IPS-18a (cell line): ENCODE measurements around the gene ZNF716.
"Not testable (repeated sequence)": the region's sequence is repeated elsewhere in the genome, so short reads cannot be mapped to it uniquely, and the experiment has no call there.

Experiments
- H3K27ac ChIP-seq: one replicate; pipeline ENCODE4 v1.5.1; 2013; ENCODE audit warnings: low read length
- H3K27me3 ChIP-seq: one replicate; pipeline ENCODE4 v1.6.1; 2013; ENCODE audit warnings: mild to moderate bottlenecking, low read length; ENCODE audit not compliant: control insufficient read depth, insufficient read depth
- H3K36me3 ChIP-seq: one replicate; pipeline ENCODE4 v1.6.1; 2013; ENCODE audit warnings: low read depth, low read length; ENCODE audit not compliant: control insufficient read depth
- H3K4me1 ChIP-seq: one replicate; pipeline ENCODE4 v1.6.1; 2013; ENCODE audit warnings: low read depth, low read length; ENCODE audit not compliant: control insufficient read depth
- H3K4me3 ChIP-seq: one replicate; pipeline ENCODE4 v1.5.1; 2013; ENCODE audit warnings: low read length
- H3K9ac ChIP-seq: one replicate; pipeline ENCODE4 v1.6.1; 2013; ENCODE audit warnings: mild to moderate bottlenecking, low read length, moderate library complexity
- H3K9me3 ChIP-seq: one replicate; pipeline ENCODE4 v1.6.1; 2013; ENCODE audit warnings: low read depth, low read length; ENCODE audit not compliant: control insufficient read depth

Gene ZNF716

DNA sequence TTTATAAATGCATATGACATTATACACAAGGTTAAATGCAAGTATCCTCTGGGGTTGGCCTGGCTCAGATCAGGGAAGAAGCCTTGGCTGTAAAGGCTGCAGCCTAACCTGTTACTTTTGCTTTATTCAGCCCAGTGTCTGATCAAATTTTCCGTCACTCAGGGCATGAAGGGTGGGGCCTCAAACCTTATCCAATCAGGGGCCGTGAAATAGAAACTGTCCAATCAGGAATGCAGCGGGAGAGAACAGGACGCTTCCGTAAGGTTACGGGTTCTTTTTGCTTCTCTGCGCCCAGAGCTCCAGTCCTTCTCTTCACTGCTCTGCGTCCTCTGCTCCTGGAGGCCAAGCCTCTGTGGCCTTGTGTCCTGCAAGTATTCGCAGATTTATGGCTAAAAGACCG lies at the start of gene ZNF716:
Gene ZNF716 (plus strand): TSS at position 274 of the 400 bp plus-strand sequence. CDS start 112 bp downstream, at position 386.
- Histone ChIP-seq H3K4me3 (no peak within 1 kb of the TSS), H3K9ac (no peak within 1 kb of the TSS), H3K9me3 (peaks cover 45% of the 10 kb centered on the region), H3K27me3 (no peaks in the 10 kb centered on the region), H3K4me1 (no peaks in the 10 kb centered on the region), H3K36me3 (no peaks in the 10 kb centered on the region), H3K27ac (no peak within 1 kb of the TSS)

DNA sequence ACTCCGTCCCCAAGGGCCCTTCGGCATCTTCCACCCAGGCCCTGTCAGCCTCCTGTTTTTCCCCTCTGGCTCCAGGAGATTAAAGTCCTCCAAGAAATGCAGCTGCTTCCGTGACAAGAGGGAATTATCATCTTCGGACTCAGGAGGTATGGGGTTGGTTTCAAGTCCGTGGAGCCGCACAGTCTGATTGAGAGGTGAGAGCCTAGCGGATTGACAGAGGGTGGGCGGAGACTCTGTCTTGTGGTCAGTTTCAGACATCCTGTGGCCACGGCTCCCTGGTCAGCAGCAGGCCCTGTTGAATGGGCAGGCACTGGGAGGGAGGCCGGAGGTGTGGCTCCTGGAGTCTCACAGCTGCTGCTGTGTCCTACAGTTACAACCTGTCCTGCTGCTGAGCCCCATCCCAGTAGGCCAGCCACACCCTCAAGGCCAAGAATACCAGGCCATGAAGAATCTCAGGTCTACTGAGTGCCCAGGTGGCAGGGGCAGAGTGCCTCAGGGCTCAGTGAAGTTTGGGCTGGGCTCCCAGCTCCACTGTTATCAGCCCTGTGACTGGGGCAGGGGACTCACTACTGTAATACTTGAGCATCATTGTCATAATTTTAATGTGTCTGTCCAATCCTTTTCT lies 49.3 kb upstream of the ZNF716 start:
- Histone ChIP-seq H3K4me3 (no peak overlapping the region), H3K9me3 (peaks cover 55% of the 10 kb centered on the region), H3K27ac (no peak overlapping the region), H3K4me1 (no peaks in the 10 kb centered on the region), H3K36me3 (no peaks in the 10 kb centered on the region), H3K9ac (no peak overlapping the region), H3K27me3 (no peaks in the 10 kb centered on the region)

DNA sequence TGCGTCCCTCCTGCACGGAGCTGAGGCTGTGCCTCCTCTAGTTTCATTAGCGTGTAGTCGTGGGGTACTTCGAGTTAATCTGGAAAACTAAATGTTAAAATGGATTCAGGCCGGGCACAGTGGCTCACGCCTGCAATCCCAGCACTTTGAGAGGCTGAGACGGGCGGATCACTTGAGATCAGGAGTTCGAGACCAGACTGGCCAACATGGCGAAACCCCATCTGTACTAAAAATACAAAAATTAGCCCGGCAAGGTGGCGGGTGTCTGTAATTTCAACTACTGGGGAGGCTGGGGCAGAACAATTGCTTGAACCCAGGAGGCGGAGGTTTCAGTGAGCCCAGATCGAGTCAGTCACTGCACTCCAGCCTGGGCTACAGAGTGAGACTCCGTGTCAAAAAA lies 46.9 kb upstream of the ZNF716 start:
- not testable (repeated sequence) for H3K4me3 ChIP-seq

DNA sequence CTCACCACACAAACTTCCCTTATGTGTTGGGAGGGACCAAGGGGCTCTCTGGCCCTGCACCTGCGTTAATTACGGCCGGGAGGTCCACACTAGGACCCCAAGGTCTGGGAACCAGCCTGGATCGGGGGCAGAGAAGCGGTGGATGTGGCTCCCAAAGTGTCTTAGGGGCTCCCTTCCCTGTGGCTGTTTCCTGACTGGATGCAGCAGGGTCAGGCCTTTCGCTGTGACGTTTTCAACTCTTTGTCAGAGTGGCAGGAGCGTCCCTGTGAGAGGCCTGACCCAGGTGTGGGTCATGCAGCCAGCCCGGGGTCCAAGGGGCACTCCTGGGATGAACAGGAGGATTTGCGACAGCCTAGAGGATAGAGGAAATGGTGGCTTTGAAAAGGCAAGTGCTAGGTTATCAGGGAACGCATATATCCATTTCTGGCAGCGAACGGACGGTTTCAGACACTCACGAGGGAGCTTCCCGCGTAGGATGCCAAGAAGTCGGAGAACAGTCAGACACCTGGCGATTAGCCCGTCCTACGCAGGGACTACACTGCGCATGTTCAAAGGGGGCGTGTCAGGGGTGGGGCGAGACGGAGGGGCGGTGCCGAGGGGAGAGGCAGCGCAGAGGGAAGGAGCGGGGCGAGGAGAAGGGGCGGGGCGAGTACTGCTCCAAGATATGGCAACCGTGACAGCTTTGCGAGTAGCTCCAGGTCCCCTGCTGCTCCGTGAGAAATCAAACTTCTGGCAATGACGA lies 46.2 kb upstream of the ZNF716 start:
- no peaks in the 10 kb centered on the region for H3K4me1 ChIP-seq
- H3K27ac ChIP-seq: no peak overlapping the region
- peaks cover 59% of the 10 kb centered on the region for H3K9me3 ChIP-seq
- no peak overlapping the region for H3K9ac ChIP-seq
- no peaks in the 10 kb centered on the region for H3K27me3 ChIP-seq
- no peaks in the 10 kb centered on the region for H3K36me3 ChIP-seq
- no peak overlapping the region for H3K4me3 ChIP-seq

More for the DNA sequence above, 46.9 kb upstream of the ZNF716 start:
- not testable (repeated sequence) for H3K4me1 ChIP-seq, H3K36me3 ChIP-seq, H3K27ac ChIP-seq, H3K9ac ChIP-seq, H3K27me3 ChIP-seq
- H3K9me3 ChIP-seq: peaks cover 60% of the 10 kb centered on the region

DNA sequence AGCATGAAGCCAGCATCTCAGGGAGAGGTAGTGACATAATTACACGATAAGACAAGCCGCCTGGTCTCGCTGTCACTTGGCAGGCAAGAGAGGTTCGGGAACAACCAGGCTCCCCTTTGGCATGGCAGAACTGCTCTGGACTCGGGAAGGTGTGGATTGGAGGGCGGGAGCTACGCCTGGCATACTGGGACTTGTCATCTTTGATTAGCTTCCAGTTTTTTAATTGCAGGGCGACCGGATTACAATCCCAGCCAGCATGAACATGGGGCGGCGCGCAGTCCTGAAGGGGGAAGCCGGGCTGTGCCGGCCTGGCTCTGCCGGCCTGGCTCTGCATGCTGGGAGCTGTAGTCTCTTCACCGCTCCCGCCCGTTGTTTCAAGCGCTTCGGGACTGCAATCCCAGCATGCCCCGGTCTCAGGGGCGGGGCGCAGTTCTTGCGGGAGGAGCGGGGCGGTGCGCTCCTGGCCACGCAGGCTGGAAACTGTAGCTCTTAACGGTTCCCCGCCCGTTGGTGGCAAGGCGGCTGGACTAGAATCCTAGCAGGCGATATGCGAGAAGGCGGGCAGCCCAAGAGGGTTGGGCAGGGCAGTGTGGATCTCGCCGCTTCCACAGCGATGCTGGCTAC lies 45.5 kb upstream of the ZNF716 start:
- no peak overlapping the region for H3K9ac ChIP-seq
- no peak overlapping the region for H3K27ac ChIP-seq
- H3K27me3 ChIP-seq: no peaks in the 10 kb centered on the region
- no peak overlapping the region for H3K4me3 ChIP-seq
- H3K36me3 ChIP-seq: no peaks in the 10 kb centered on the region
- no peaks in the 10 kb centered on the region for H3K4me1 ChIP-seq
- H3K9me3 ChIP-seq: peaks cover 60% of the 10 kb centered on the region

DNA sequence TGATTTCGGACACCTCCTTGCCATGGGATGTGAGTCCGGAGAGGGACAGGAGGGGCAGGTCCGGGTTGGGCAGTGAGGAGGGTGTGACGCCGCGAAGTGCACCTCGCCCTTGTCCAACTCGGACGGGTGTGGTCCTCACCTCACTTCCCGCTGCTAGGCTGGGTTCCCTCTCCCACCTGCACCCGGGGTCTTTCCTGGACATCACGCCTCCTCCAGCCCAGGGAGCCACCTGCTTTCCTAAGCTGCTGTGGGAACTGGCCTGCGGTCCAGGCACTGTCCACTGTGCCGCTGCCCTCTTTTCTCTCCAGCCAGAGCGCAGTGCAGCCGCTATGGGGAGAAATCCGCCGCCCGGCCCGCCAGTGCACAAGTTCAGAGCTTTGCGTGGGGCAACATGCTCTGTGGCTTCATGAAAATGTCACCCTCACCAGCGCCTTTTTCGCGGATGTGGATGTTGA lies 45.0 kb upstream of the ZNF716 start:
- Histone ChIP-seq H3K27me3 (no peaks in the 10 kb centered on the region), H3K27ac (no peak overlapping the region), H3K4me1 (no peaks in the 10 kb centered on the region), H3K9ac (no peak overlapping the region), H3K9me3 (peaks cover 61% of the 10 kb centered on the region), H3K36me3 (no peaks in the 10 kb centered on the region), H3K4me3 (no peak overlapping the region)

DNA sequence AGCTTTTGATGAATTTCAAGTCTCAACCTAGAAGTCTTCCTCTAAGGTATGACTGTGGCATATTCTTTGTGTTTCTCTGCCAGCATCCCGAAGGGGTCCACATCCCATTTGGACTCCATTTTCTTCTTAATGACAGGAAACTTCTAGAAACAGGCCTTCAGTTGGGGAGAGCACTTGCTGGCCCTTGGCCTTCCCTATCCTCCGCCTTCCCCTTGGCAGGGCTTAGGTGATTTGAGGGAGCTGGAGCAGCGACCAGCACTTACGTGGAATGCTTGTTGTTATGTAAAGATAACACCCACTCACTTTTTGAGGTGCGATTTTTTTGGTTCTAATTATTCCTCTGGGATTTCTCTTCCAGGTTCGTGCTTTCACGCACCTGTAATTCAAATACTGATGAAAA lies 42.9 kb upstream of the ZNF716 start:
- Histone ChIP-seq H3K9me3 (peaks cover 55% of the 10 kb centered on the region), H3K4me1 (no peaks in the 10 kb centered on the region), H3K4me3 (no peak overlapping the region)

DNA sequence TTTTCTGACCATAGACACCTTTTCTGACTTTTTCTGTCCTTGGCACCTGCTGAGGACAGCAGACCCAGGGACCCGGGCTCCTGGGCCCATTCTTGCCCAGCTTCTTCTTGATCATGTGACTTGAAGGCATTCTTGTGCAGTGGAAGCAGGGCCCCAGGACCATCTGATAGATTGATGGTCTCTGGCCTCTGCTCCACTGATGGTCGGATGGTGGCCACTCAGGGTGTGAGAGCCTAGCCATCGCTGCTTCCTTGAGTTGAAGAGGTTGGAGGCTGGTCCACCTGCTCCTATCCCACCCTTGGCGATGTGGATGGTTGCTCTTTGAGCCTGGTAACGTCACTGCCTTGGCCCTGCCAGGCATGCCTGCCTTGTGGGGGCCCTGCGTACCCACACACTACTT lies 37.8 kb upstream of the ZNF716 start:
- peaks cover 22% of the 10 kb centered on the region for H3K9me3 ChIP-seq
- no peak overlapping the region for H3K9ac ChIP-seq
- H3K4me3 ChIP-seq: no peak overlapping the region
- H3K27me3 ChIP-seq: no peaks in the 10 kb centered on the region
- H3K36me3 ChIP-seq: no peaks in the 10 kb centered on the region
- H3K27ac ChIP-seq: no peak overlapping the region
- H3K4me1 ChIP-seq: no peaks in the 10 kb centered on the region

More for the DNA sequence above, 42.9 kb upstream of the ZNF716 start:
- no peaks in the 10 kb centered on the region for H3K36me3 ChIP-seq
- H3K27me3 ChIP-seq: no peaks in the 10 kb centered on the region
- H3K27ac ChIP-seq: no peak overlapping the region
- H3K9ac ChIP-seq: no peak overlapping the region

DNA sequence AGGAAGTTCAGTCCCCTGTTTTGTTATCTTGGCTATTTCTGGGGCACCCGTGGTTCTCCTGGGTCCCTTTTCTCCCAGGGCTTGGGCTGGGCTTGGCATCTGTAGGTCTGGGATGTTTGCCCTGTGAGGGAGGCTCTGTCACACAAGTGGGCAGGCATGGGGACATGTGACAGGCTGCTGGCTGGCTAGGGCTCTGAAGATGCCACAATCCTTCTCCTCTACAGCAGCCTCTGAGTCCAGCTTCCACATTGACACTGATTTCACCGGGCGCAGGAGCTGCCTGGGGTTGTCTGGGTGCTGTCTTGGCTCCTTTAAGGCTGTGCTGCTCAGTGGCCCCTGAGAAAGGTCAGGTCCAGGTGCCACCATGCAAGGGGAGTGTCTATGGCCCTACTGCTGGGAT lies 37.4 kb upstream of the ZNF716 start:
- Histone ChIP-seq H3K9me3 (peaks cover 23% of the 10 kb centered on the region), H3K27ac (no peak overlapping the region), H3K27me3 (no peaks in the 10 kb centered on the region), H3K4me3 (no peak overlapping the region), H3K36me3 (no peaks in the 10 kb centered on the region), H3K4me1 (no peaks in the 10 kb centered on the region), H3K9ac (no peak overlapping the region)

DNA sequence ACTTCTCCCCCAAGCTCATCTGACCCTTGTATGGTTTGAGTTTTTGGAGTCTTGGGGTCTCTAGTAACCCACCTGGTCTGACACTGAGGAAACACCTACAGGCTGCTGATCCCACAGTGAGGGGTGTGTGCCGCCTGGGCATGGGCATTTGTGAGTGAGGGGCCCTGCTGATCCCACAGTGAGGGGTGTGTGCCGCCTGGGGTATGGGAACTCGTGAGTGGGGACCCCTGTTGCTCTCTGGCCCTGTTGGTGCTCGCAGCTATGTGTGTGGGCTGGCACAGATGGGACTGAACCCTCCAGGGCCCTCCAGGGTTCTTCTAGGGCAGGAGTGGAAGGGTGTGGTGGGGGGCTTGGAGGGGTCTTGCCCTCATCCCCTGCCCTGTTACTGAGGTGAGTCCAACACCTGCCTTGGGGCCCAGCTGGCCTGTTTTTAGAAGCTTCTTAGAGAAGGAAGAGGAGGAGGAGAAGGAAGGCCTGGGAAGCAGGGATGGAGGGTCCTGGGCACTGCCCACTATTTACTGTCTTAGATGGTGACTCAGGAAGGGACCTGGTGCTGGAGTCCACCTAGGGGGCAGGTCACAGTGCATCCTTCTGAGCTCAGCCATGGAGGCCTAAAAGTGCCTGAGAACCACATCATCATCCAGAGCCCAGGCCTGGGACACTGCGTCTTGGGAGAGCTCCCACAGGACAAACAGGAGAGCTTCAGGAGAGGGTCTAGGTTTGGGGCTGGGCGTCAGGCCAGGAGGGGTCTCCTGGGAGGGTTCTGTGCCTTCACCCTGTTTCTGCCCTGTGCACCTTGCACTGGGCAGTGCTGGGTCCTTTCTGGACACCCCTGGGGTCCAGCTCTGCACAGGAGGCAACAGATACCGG lies 36.2 kb upstream of the ZNF716 start:
- Histone ChIP-seq H3K4me3 (no peak overlapping the region), H3K36me3 (no peaks in the 10 kb centered on the region), H3K9ac (no peak overlapping the region), H3K4me1 (no peaks in the 10 kb centered on the region), H3K27me3 (no peaks in the 10 kb centered on the region), H3K27ac (no peak overlapping the region), H3K9me3 (peaks cover 24% of the 10 kb centered on the region)

DNA sequence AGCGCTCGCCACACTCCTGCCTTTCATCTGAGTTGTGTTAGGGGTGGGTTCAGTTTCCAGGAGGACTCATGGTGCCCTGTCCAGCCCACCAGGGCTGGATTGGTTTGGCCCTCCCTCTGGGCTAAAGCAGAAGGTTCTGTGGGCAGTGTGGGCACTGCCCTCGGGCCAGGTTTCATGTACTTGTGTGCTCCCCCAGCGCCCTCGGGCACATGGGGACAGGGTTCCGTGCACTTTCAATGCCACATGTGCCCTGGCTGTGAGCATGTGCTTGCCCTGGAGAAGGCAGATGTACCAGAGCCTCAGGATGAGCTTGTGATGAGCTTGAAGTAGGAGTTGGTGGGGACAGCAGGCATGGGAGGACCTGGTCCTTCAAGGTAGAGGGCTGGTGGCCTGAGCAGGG lies 35.6 kb upstream of the ZNF716 start:
- no peaks in the 10 kb centered on the region for H3K36me3 ChIP-seq
- H3K4me1 ChIP-seq: no peaks in the 10 kb centered on the region
- H3K27me3 ChIP-seq: no peaks in the 10 kb centered on the region
- H3K9me3 ChIP-seq: peaks cover 21% of the 10 kb centered on the region
- H3K4me3 ChIP-seq: no peak overlapping the region
- H3K27ac ChIP-seq: no peak overlapping the region
- H3K9ac ChIP-seq: no peak overlapping the region
